GM12878 (cell line): ENCODE measurements around the gene ZNF48. TPM values are rescaled to one million over a fixed set of nuclear protein-coding genes. Genes with fewer than 3 reads are reported as not detected.

Experiments used
- ATAC-seq: fragments of 200-7000 bp; cut with Tn5 transposase; 3 replicates; pipeline ENCODE4 v1.9.1; 2020; ENCODE audit warnings: mild to moderate bottlenecking, moderate library complexity
- BruUV-seq: library from RNA; stranded (reverse); fragments of 400-500 nt; replicated peaks from 2 replicates; lab custom pipeline; 2021; lab: Mats Ljungman, UMichigan
- CTCF ChIA-PET: fragments of 300-600 bp; sonication (Branson Sonifier 250); formaldehyde crosslinking; extraction: SDS; loops from one replicate; lab custom pipeline; 2021; ENCODE audit warnings: inconsistent platforms; lab: Yijun Ruan, JAX
- POLR2A ChIA-PET: fragments of 350-600 bp; formaldehyde crosslinking; extraction: SDS; loops from one replicate; lab custom pipeline; 2021; ENCODE audit warnings: inconsistent platforms; lab: Charles Lee
- RAD21 ChIA-PET: fragments of 300-600 bp; sonication (Branson Sonifier 250); formaldehyde crosslinking; loops from one replicate; lab custom pipeline; 2023; ENCODE audit warnings: antibody characterized with exemption; ENCODE audit not compliant: unreplicated experiment; lab: Charles Lee
- SMC1A ChIA-PET: fragments of 300-600 bp; sonication (Branson Sonifier 250); formaldehyde crosslinking; loops from one replicate; lab custom pipeline; 2023; ENCODE audit not compliant: unreplicated experiment, uncharacterized antibody; lab: Charles Lee
- DNase-seq: peaks from one replicate; pipeline ENCODE4 v3.0.0-alpha.2; 2011; ENCODE audit warnings: low read depth, low spot score
- FAIRE-seq: peaks from 3 replicates; lab custom pipeline; 2011; peaks lifted over from hg19 to GRCh38; lab: Jason Lieb, UNC
- H2AFZ ChIP-seq: 2 replicates; pipeline ENCODE4 v1.6.0; 2011; ENCODE audit warnings: low read depth, low read length, control low read depth; ENCODE audit not compliant: control insufficient read depth
- H3K27ac ChIP-seq: 2 replicates; pipeline ENCODE4 v1.5.1; 2011; ENCODE audit warnings: control low read depth; ENCODE audit not compliant: control insufficient read depth, insufficient read depth
- H3K27me3 ChIP-seq, 2 experiments: replicated peaks in 1 of 2; 2 replicates each; pipeline versions ENCODE4 v1.6.0 to v1.6.1; 2011; ENCODE audit warnings: low read length in 1 of 2; ENCODE audit not compliant: control insufficient read depth in 2 of 2, insufficient read depth in 2 of 2
- H3K36me3 ChIP-seq, 2 experiments: 2 replicates each; pipeline ENCODE4 v1.5.1; 2011; ENCODE audit warnings: low read length in 1 of 2; ENCODE audit not compliant: control insufficient read depth in 2 of 2, insufficient read depth in 2 of 2
- H3K4me1 ChIP-seq: 2 replicates; pipeline ENCODE4 v1.6.1; 2011; ENCODE audit warnings: mild to moderate bottlenecking, low read length, moderate library complexity, mixed read lengths; ENCODE audit not compliant: control insufficient read depth, insufficient read depth
- H3K4me2 ChIP-seq: 2 replicates; pipeline ENCODE4 v1.6.0; 2011; ENCODE audit warnings: control low read depth; ENCODE audit not compliant: control insufficient read depth, insufficient read depth
- H3K4me3 ChIP-seq: fragments of 200-600 bp; sonication (generic); 2 replicates; pipeline ENCODE4 v1.5.1; 2016
- H3K79me2 ChIP-seq: 2 replicates; pipeline ENCODE4 v1.6.0; 2011; ENCODE audit warnings: low read length; ENCODE audit not compliant: control insufficient read depth, insufficient read depth
- H3K9ac ChIP-seq: 2 replicates; pipeline ENCODE4 v1.8.0; 2011; ENCODE audit warnings: low read length, control low read depth, mixed read lengths; ENCODE audit not compliant: control insufficient read depth, insufficient read depth
- H3K9me3 ChIP-seq: replicated peaks from 3 replicates; pipeline ENCODE4 v1.5.1; 2011; ENCODE audit warnings: mild to moderate bottlenecking, low read length; ENCODE audit not compliant: control insufficient read depth, insufficient read depth
- H4K20me1 ChIP-seq: 2 replicates; pipeline ENCODE4 v1.6.0; 2011; ENCODE audit not compliant: control insufficient read depth, insufficient read depth
- ASH2L ChIP-seq: fragments of 300-600, 200-600 bp; sonication (generic); IDR thresholded peaks from 2 replicates; pipeline ENCODE4 v1.6.1; 2017; ENCODE audit warnings: low read depth, mild to moderate bottlenecking, borderline replicate concordance
- EGR1 ChIP-seq, 2 experiments: IDR thresholded peaks; 1 replicate in 1 of 2; 2 replicates in 1 of 2; pipeline ENCODE4 v1.6.1; 2011 to 2012; ENCODE audit warnings: low read depth in 2 of 2, low read length in 2 of 2, borderline replicate concordance in 1 of 2, mild to moderate bottlenecking in 1 of 2, moderate library complexity in 1 of 2
- HDAC6 ChIP-seq: fragments of 200-600 bp; sonication (generic); IDR thresholded peaks from one replicate; pipeline ENCODE4 v1.8.0; 2017; ENCODE audit warnings: antibody characterized with exemption; ENCODE audit not compliant: unreplicated experiment
- RFX5 ChIP-seq: IDR thresholded peaks from 2 replicates; pipeline ENCODE4 v1.6.1; 2011; ENCODE audit warnings: low read depth, low read length, improper control_type of control experiment
- RUNX3 ChIP-seq: IDR thresholded peaks from 2 replicates; pipeline ENCODE4 v1.6.1; 2012; ENCODE audit warnings: low read length, inconsistent platforms
- WGBS: methylation state at CpG from one replicate; pipeline ENCODE4 v1.1.6; 2016; ENCODE audit warnings: low lambda C conversion rate; ENCODE audit not compliant: insufficient replicate concordance, insufficient coverage; ENCODE audit errors: missing lambda C conversion rate; 5-methylcytosine and 5-hydroxymethylcytosine counted together
- in situ Hi-C: fragments of 300-500 bp; cut with MboI; formaldehyde crosslinking; loops from 9 replicates; pipeline ENCODE4 v1.14.3; 2018; ENCODE audit warnings: mixed read lengths
- intact Hi-C: fragments of 100-400 bp; cut with micrococcal nuclease; formaldehyde crosslinking; loops from one replicate; pipeline ENCODE4 v1.14.2; 2022; ENCODE audit not compliant: unreplicated experiment
- polyA plus RNA-seq, 11 experiments: library from polyadenylated mRNA; depleted of rRNA in 4 of 11; unstranded in 6 of 11; stranded (reverse) in 5 of 11; fragments of >200 nt; fragmentation: Nextera tagmentation in 4 of 11; fragmentation: Illumina TruSeq in 1 of 11; extraction: Ambion mirVana in 4 of 11; extraction: Trizol in 1 of 11; gene quantifications; 1 replicate in 1 of 11; 2 replicates in 10 of 11; pipeline versions ENCODE4 v1.2.1 to v1.2.3, GENCODE V29; 2011 to 2016; ENCODE audit warnings: inconsistent platforms in 2 of 11, missing spikeins in 2 of 11, low read depth in 1 of 11
- total RNA-seq, 4 experiments: library from RNA; depleted of rRNA in 3 of 4; stranded (reverse); fragments of >200 nt in 3 of 4; fragmentation: Illumina TruSeq in 1 of 4; extraction: Trizol in 1 of 4; gene quantifications; 2 replicates each; pipeline versions ENCODE4 v1.2.1 to v1.2.3, GENCODE V29; 2013 to 2021
- TF ChIP-seq, protein P1 (sequence below): IDR thresholded peaks from 2 replicates; pipeline ENCODE4 v1.6.1; 2012; ENCODE audit warnings: improper control_type of control experiment, low read depth, low read length; ENCODE audit not compliant: insufficient replicate concordance
- TF ChIP-seq, protein P2 (sequence below): fragments of 450-650 bp; conservative IDR thresholded peaks from 2 replicates; pipeline ENCODE4 v1.6.1; 2017; ENCODE audit warnings: mild to moderate bottlenecking, moderate library complexity
- TF ChIP-seq, protein P3 (sequence below): fragments of 450-650 bp; formaldehyde crosslinking; IDR thresholded peaks from 2 replicates; pipeline ENCODE4 v1.4.0; 2020; ENCODE audit warnings: mild to moderate bottlenecking, moderate library complexity
- TF ChIP-seq, protein P4 (sequence below): fragments of 450-650 bp; IDR thresholded peaks from 2 replicates; pipeline ENCODE4 v1.6.1; 2016; ENCODE audit warnings: mild to moderate bottlenecking

ZNF48 gene
- total and polyA plus RNA-seq, 10 of the 15 experiments (the other 5 are each of a cell fraction or from before 2014, with no cell fraction given), result 0.14 to 12.0 (median 4.2) TPM

DNA sequence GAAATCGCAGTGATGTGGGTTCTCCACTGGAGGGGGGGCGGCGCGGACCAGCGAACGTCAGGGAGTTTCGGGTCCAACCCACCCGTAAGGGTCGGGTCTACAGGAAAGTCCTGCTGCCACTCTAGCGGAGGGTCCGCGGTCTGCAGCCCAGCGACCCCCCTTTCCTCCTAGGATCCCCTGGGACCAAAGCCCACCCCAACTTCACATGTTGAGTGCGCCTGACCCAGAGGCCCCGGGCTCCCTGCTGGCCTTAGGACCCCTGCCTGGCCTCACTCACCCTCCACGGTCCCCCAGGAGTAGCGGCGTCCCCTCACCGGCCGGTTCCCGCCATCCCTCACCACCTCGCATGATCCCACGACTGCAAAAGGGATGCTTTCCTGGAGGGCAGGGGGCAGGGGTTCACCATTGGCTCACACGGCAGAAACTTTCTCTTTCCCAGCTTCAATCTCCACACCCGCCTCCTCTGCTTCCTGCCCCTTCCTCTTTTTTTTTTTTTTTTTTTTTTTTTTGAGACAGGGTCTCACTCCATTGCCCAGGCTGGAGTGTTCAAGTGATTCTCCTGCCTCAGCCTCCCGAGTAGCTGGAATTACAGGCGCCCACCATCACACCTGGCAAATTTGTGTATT is 15.9 kb upstream of the ZNF48 start:
- Histone ChIP-seq H3K9ac (peak overlapping the region; percentile 78), H4K20me1 (no peaks in the 10 kb centered on the region), H3K9me3 (no peaks in the 10 kb centered on the region), H2AFZ (no peak overlapping the region), H3K27ac (peak overlapping the region; percentile 86), H3K79me2 (peaks cover 27% of the 10 kb centered on the region), H3K4me2 (peak overlapping the region; percentile 92), H3K4me3 (peak overlapping the region; percentile 92), H3K36me3 (peaks cover 0 to 4% of the 10 kb centered on the region in 2 experiments; a peak in 2 of 4 replicates), H3K27me3 (no peaks in the 10 kb centered on the region), H3K4me1 (peaks cover 28% of the 10 kb centered on the region)
- CTCF ChIA-PET, result interaction anchor here (0.6 kb wide), 1 partner anchor 68 kb away, joined by 3 read pairs; no protein-coding TSS in a partner anchor
- POLR2A ChIA-PET, result interaction anchor here (0.6 kb wide), 1 partner anchor 382 kb away, joined by 4 read pairs; no protein-coding TSS in a partner anchor
- intact Hi-C loops (no loop called here), in situ Hi-C loops (no loop called here)
- DNase-seq, result no peak
- 26% methylated on average over 27 of the region's 27 CpGs for WGBS
- RAD21 ChIA-PET, result no interaction called here
- FAIRE-seq, result no peak
- SMC1A ChIA-PET, result interaction anchor here (1.1 to 1.2 kb wide), 2 partner anchors 8 to 93 kb away, joined by 3 read pairs; partner anchors contain the start of gene ITGAL
- no peak for ATAC-seq
- no TSS peak for BruUV-seq
- TF ChIP-seq EGR1 (IDR thresholded peaks at IDR 0.05; ENCODE audit: borderline replicate concordance in 1 of 2, low read depth in 2 of 2, low read length in 2 of 2), result no peak
- TF ChIP-seq ASH2L, result no peak
- TF ChIP-seq, protein P1, sequence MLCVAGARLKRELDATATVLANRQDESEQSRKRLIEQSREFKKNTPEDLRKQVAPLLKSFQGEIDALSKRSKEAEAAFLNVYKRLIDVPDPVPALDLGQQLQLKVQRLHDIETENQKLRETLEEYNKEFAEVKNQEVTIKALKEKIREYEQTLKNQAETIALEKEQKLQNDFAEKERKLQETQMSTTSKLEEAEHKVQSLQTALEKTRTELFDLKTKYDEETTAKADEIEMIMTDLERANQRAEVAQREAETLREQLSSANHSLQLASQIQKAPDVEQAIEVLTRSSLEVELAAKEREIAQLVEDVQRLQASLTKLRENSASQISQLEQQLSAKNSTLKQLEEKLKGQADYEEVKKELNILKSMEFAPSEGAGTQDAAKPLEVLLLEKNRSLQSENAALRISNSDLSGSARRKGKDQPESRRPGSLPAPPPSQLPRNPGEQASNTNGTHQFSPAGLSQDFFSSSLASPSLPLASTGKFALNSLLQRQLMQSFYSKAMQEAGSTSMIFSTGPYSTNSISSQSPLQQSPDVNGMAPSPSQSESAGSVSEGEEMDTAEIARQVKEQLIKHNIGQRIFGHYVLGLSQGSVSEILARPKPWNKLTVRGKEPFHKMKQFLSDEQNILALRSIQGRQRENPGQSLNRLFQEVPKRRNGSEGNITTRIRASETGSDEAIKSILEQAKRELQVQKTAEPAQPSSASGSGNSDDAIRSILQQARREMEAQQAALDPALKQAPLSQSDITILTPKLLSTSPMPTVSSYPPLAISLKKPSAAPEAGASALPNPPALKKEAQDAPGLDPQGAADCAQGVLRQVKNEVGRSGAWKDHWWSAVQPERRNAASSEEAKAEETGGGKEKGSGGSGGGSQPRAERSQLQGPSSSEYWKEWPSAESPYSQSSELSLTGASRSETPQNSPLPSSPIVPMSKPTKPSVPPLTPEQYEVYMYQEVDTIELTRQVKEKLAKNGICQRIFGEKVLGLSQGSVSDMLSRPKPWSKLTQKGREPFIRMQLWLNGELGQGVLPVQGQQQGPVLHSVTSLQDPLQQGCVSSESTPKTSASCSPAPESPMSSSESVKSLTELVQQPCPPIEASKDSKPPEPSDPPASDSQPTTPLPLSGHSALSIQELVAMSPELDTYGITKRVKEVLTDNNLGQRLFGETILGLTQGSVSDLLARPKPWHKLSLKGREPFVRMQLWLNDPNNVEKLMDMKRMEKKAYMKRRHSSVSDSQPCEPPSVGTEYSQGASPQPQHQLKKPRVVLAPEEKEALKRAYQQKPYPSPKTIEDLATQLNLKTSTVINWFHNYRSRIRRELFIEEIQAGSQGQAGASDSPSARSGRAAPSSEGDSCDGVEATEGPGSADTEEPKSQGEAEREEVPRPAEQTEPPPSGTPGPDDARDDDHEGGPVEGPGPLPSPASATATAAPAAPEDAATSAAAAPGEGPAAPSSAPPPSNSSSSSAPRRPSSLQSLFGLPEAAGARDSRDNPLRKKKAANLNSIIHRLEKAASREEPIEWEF, result no peak
- TF ChIP-seq, protein P2, sequence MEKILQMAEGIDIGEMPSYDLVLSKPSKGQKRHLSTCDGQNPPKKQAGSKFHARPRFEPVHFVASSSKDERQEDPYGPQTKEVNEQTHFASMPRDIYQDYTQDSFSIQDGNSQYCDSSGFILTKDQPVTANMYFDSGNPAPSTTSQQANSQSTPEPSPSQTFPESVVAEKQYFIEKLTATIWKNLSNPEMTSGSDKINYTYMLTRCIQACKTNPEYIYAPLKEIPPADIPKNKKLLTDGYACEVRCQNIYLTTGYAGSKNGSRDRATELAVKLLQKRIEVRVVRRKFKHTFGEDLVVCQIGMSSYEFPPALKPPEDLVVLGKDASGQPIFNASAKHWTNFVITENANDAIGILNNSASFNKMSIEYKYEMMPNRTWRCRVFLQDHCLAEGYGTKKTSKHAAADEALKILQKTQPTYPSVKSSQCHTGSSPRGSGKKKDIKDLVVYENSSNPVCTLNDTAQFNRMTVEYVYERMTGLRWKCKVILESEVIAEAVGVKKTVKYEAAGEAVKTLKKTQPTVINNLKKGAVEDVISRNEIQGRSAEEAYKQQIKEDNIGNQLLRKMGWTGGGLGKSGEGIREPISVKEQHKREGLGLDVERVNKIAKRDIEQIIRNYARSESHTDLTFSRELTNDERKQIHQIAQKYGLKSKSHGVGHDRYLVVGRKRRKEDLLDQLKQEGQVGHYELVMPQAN, result 0 out of 2 replicates have a peak, but pooled peaks have one; percentile 15
- TF ChIP-seq, protein P3, sequence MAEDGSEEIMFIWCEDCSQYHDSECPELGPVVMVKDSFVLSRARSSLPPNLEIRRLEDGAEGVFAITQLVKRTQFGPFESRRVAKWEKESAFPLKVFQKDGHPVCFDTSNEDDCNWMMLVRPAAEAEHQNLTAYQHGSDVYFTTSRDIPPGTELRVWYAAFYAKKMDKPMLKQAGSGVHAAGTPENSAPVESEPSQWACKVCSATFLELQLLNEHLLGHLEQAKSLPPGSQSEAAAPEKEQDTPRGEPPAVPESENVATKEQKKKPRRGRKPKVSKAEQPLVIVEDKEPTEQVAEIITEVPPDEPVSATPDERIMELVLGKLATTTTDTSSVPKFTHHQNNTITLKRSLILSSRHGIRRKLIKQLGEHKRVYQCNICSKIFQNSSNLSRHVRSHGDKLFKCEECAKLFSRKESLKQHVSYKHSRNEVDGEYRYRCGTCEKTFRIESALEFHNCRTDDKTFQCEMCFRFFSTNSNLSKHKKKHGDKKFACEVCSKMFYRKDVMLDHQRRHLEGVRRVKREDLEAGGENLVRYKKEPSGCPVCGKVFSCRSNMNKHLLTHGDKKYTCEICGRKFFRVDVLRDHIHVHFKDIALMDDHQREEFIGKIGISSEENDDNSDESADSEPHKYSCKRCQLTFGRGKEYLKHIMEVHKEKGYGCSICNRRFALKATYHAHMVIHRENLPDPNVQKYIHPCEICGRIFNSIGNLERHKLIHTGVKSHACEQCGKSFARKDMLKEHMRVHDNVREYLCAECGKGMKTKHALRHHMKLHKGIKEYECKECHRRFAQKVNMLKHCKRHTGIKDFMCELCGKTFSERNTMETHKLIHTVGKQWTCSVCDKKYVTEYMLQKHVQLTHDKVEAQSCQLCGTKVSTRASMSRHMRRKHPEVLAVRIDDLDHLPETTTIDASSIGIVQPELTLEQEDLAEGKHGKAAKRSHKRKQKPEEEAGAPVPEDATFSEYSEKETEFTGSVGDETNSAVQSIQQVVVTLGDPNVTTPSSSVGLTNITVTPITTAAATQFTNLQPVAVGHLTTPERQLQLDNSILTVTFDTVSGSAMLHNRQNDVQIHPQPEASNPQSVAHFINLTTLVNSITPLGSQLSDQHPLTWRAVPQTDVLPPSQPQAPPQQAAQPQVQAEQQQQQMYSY (CRISPR knock-in tag), result no peak
- no peak for TF ChIP-seq RFX5
- TF ChIP-seq, protein P4, sequence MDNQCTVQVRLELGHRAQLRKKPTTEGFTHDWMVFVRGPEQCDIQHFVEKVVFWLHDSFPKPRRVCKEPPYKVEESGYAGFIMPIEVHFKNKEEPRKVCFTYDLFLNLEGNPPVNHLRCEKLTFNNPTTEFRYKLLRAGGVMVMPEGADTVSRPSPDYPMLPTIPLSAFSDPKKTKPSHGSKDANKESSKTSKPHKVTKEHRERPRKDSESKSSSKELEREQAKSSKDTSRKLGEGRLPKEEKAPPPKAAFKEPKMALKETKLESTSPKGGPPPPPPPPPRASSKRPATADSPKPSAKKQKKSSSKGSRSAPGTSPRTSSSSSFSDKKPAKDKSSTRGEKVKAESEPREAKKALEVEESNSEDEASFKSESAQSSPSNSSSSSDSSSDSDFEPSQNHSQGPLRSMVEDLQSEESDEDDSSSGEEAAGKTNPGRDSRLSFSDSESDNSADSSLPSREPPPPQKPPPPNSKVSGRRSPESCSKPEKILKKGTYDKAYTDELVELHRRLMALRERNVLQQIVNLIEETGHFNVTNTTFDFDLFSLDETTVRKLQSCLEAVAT, result no peak
- peak; percentile 3; the same call in 1 of the 2 replicates for TF ChIP-seq RUNX3
- TF ChIP-seq HDAC6, result no peak
